ENCODE data around the gene FZD4.

DNA sequence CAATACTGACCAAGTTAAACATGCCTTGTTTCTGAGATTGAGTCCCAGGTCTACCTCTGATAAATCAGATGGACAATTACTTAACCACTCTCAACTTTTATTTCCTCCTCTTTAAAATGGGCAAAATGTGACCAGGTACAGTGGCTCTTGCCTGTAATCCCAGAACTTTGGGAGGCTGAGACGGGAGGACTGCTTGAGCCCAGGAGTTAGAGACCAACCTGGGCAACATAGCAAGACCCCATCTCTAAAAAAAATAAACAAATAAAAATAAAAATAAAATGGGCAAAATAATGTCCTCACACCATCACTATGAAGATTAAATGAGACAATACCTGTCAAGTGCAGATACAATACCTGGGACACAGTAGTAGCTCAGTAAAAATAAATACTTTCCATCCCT, 33.0 kb downstream of the FZD4 start:
- TF ChIP-seq, protein P1, sequence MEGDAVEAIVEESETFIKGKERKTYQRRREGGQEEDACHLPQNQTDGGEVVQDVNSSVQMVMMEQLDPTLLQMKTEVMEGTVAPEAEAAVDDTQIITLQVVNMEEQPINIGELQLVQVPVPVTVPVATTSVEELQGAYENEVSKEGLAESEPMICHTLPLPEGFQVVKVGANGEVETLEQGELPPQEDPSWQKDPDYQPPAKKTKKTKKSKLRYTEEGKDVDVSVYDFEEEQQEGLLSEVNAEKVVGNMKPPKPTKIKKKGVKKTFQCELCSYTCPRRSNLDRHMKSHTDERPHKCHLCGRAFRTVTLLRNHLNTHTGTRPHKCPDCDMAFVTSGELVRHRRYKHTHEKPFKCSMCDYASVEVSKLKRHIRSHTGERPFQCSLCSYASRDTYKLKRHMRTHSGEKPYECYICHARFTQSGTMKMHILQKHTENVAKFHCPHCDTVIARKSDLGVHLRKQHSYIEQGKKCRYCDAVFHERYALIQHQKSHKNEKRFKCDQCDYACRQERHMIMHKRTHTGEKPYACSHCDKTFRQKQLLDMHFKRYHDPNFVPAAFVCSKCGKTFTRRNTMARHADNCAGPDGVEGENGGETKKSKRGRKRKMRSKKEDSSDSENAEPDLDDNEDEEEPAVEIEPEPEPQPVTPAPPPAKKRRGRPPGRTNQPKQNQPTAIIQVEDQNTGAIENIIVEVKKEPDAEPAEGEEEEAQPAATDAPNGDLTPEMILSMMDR (conservative IDR thresholded peaks at IDR 0.05), result no peak
- TF ChIP-seq EZH2 (IDR thresholded peaks at IDR 0.05; ENCODE audit: low read depth), result no peak
